HG03139 (cell line): ENCODE measurements around the gene PRELP.

Experiments
- ATAC-seq: cut with Tn5 transposase; IDR thresholded peaks from one replicate; pipeline ENCODE4 v1.9.1; 2021; ENCODE audit not compliant: unreplicated experiment

The PRELP gene

DNA sequence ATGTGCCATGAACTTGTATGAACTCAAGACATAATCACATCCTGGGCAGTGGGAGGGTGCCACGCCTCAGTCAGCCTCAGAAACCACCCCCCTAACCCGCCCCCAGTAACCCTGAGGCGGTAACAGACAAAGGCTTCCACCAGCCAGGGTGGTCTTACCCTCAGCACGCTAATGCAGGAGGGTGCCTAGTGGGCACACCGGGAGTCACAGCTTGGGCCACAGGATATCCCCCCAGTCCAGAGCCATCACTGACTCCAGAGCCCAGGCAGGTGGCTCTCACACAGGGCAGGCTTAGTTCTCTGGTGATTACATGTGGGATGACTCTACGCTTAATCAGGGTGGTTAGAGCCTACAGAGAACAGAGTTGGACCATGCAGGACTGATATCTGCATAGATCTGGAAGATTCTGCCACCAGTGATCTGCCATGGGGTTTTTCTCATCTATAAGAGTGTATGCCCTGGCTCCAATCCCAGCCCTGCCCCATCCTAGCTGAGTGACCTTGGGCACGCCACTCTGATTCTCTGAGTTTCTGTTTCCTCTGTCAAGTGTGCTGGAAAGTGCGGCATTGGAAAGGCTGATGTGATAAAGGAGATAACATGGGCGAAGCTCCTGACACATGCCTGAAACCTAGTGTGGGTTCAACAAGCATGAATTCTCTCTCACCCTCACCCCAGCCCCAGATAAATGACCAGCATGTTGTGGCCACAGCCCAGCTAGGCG, 45.6 kb downstream of the PRELP start:
- ATAC-seq, result no peak

DNA sequence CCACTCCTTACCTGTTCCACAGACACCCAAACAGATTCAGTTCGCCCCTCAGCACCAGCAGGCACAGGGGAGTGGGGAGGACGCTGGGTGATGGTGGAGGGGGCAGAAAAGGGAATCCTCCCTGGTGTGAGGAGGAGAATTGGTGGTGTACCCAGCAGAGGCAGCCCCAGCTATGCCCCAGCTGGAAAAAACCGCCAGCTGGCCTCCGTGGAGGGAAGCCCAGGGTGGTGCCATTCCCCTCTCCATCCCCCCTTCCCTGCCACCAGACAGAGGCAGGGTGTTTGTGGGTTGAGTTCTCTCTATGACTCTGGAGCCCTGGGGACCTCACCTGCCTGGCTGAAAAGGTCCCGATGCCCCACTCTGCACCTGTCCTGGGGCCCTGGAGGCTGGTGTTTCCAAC, 46.2 kb downstream of the PRELP start:
- no peak for ATAC-seq

DNA sequence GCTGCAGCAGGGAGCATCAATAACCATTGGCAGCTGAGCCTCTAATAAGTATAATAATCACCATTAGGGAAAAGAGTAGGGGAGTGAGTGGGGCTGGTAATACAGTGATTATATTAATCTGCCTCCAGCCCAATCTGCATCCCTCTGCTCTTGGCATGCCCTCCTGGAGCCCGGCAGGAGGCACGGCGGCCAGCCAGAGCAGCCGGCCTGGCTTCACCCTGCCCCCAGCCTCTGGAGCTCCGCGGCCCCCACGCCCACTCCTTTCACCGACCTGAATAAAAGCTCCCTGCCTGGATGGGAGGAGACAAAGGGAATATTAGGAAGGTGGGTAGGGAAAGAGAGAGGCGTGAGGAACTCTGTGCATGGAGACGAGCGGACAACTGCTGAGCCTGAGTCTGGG, 46.6 kb downstream of the PRELP start:
- ATAC-seq, result no peak

DNA sequence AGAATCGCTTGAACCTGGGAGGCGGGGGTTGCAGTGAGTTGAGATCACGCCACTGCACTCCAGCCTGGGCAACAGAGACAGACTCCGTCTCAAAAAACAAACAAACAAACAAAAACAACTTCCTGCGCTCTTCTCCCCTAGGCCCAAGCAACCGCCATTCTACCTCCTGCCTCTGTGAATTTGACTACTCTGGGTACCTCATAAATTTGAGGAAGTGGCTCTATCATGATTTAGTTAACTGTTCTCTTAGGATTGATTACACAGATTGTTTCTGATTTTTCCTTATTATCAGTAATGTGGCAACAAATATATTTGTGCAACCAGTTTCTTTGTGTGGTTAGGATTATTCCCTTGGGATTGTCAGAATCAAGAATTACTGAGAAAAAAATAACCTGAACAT, 48.1 kb downstream of the PRELP start:
- no peak for ATAC-seq

DNA sequence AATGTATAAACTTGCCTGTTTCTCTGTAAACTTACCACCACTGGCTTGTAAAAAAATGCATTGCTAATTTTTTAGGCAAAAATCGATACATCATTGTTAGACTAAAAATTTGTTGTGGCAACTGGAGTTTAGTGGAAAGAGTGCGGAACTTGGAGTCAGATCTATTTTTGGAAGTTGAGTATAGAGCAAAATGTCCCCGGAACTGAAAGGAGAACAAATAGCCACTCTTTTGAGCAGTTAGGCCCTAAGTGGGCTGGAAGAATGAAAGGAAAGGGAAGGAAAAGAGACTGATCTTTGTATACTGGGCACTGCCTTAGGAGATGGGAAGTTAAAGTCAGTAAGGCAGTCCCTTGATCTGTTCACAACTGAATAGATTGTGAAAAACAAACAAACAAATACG, 48.5 kb downstream of the PRELP start:
- ATAC-seq, result no peak

DNA sequence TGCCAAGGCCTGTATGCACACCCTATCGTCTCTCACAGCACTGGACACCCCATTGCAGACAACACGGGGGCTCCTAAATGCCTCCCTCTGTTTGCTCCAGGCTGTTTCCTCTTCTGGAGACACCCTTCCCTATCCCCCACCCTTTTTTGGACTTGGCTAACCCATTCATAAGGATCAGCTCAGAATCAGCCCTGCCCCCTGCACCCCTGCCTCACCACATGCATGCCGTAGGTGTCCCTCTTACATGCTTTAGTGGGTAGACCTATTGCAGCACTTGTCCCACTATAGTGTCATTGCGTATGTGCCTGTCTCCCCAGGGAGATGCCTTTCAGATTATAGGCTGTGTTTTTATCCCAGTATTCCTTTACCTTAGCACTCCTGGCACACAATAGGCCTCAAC, 49.2 kb downstream of the PRELP start:
- ATAC-seq, result no peak

DNA sequence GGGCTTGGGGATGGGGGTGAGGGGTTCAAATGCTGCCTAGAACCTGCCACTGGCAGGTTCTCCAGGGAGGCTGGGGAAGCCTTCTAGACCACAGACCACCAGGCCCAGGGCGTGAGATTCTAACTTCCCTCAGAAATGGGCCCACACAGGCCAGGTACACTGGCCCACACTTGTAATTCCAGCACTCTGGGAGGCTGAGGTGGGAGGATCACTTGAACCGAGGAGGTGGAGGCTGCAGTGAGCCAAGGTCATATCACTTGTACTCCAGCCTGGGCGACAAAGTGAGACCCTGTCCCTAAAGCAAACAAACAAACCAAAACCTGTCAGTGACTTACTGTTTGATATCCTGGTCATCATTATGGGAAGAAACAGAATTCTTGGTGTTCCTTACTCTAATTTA, 50.1 kb downstream of the PRELP start:
- ATAC-seq, result no peak

DNA sequence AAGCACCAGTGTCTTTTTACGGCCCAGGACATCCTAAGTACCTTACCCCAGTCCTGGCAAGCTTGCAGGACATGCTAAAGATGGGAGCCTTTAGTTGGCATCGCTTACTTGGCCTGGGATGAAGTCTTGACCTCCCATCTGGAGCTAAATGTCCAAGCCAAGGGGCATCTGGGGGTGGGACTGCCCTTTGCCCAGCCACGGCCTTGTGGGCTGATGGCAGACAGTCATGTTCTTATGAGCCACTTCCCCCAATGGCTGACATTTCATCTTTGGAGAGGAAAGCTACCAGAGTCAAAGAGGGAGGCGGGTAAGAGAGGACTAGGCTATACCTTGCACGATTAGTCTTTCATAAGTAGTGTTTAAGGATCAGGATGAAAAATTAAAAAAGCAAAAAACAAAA, 50.5 kb downstream of the PRELP start:
- no peak for ATAC-seq

DNA sequence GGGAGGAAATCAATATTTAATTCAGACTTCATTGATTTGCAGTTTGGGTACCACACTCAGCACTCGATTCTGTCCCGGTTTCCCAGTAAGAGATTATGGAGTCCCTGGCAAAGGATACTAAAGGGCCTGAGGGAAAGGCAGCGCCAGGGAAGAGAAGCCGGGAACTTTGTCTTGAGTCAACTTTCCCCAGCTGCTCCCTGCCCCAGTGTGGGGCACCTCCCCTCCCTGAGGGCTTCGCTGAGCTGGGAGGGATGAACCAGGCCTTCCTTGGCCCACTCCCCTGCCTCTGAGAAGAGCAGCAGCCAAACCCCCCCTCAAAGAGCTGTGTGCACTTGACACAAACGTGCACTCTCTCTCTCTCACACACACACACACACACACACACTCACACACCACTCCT, 51.0 kb downstream of the PRELP start:
- no peak for ATAC-seq

DNA sequence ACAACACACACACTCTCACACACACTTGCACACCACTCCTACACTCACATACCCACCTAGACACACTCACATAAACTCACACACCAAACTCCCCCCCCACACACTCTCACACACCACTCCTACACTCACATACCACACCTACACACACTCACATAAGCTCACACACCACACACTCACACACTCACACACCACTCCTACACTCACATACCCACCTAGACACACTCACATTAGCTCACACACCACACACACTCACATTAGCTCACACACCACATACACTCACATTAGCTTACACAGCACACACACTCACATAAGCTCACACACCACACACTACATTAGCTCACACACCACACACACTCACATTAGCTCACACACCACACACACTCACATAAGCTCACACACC, 51.4 kb downstream of the PRELP start:
- no peak for ATAC-seq

DNA sequence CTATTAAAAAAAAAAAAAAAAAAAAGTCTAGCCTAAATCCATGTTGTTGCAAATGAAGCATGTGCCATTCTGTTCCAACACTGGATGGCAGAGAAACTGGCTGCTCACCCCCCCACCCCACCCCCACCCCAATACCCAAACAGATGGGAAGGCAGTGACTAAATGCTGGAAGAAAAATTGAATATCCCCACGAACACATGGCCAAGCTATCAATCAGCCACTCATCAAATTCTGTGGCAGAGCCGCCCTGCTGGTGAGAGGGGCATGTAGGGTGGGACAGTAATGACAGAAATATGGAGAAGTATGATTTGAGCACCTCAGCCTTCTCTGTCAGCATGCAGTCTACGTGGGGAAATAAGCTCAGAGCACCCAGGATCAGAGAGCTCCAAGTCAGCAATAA, 52.5 kb downstream of the PRELP start:
- ATAC-seq, result no peak

DNA sequence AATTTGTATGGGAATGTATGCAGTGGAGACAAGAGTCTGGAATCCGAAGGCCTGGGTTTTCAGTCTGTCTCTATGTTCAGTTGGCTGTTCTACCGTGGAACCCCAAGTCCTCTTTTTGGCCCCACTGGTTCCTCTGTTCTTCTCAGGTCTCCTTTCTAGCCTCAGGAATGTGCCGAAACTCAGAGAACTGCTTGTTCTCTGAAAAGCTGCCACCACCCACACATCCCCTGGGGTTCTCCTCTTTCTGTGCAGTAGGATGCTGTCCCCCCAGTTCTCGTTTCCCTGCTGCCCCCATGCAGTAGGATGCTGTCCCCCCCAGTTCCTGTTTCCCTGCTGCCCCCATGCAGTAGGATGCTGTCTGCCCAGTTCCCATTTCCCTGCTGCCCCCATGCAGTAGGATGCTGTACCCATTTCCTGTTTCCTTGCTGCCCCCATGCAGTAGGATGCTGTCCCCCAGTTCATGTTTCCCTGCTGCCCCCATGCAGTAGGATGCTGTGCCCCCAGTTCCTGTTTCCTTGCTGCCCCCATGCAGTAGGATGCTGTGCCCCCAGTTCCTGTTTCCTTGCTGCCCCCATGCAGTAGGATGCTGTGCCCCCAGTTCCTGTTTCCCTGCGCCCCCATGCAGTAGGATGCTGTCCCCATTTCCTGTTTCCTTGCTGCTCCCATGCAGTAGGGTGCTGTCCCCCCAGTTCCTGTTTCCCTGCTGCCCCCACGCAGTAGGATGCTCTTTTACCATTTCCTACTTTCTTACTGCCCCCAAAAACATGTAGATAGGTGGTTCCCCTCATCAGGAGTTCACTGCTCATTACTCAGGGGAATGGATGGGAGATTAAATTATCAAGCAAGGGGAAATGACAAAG, 53.6 kb downstream of the PRELP start:
- ATAC-seq, result no peak

DNA sequence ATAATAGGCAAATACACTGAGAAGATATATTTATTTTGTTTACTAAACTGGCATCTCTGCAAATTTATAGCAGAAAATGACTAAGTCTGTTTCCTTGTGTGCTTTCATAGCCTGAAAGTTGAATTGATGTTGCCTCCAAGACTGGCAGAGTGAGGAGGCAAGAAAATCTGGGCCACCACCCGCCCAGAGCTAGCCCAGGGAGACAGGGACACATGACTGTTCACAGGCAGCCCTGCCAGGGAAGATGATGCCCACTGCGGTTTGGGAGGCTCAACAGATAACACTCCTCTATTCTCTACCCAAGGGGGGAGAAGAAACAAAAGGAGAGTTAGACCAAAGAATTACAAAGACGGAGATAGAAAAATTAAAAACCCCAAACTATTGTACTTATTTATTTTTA, 55.5 kb downstream of the PRELP start:
- ATAC-seq, result no peak

DNA sequence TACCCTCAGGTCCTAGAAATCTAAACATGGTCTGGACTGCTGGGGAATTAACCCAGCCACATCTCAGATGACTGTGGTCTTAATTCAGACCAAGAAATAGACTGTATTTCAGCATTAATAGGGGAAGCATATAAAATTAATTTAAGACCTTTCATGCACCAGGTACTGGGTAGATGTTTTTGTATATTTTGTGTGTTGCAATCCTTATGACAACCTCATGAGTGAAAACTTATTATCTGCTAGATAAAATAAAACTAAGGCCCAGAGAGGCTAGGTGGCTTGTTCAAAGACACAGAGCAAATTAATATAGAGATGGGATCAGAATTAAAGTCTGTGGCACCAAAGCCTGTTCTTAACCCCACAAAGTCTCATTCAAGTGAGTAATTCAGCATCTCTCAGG, 58.4 kb downstream of the PRELP start:
- no peak for ATAC-seq

DNA sequence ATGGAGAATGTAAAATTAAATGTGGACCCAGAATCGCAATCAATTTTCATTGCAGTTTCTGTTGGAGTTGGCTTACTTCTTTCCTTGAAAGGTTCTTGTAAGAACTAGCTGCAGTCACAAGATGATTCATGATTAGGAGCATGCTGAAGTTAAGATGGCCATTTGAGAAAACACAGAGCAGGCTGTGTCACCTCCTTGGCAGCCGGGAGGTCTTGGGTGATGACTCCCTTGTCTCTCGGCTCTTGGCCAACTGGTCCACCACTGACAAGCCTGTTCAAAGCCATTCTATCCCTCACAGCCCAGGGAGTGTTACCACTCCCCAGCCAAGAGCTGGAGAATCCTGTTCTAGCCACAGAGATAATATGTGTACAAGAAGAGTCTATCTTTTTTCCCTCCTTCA, 58.9 kb downstream of the PRELP start:
- ATAC-seq, result no peak

DNA sequence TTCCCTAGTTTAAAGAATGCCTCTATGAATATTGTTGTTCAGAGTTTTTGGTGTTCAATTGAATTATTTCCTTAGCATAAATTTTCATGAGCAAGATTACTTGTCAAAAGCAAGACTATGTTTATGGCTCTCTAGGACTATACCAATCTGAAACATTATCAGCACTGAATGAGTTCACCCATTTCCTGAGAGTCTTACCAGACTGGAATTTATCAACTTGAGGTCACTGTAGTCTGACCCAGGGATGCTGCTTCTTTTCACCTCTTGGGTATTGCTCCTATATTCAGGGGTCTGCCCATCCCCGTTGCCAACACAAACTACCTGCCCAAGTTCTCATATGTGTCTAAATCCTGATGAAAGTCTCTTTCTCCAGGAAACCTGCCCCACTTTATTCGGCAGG, 61.0 kb downstream of the PRELP start:
- no peak for ATAC-seq

DNA sequence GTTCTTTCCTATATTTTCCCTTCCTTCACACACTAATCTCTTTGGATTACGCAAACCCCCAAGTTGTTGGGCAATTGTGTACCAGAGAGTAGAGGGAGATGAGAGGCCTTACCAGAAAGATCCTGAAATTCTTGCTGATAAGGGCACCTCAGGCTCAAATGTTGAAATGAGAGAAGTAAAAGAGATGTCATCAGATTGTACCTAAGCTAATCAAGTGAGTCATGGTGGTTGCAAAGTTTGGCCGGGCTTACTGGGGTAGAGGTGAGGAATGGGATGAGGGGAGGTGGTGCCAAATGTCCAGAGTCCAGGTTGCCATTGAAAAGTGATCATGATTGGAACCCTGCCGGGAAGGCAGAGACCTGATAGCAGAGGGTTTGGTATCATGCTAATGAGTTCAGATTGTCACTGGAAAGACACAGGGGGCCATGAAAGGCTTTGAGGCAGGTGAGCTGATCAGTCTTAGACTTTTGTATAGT, 61.4 kb downstream of the PRELP start:
- ATAC-seq, result no peak

DNA sequence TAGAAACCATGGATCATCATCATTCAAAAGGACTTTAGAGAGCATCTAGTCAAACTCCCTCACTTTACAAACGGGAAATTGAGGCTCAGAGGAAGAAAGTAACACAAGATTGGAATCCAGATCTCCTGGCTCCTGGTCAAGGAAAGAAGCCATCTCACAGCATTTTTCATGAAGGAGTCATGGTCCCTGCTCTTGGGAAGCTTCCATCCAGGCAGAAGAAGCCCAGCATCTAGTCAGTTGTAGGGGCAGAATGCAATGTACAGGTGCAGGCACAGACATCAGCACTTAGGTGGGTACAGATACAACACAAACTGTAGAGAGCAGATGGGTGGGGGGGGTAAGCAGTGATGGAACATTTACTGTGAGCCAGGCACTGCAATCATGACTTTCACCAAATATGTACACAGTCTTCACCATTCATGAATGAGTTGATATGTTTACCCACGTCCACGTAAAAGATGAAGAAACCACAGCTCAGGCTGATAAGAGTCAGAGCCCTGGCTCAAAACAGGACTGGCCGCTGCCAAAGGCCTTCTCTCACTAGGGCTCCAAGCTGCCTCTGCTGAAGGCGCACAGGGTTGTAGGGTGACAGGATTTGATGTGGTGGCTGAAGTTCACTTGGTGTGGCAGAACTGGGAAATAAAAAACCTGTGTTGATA, 62.3 kb downstream of the PRELP start:
- no peak for ATAC-seq

DNA sequence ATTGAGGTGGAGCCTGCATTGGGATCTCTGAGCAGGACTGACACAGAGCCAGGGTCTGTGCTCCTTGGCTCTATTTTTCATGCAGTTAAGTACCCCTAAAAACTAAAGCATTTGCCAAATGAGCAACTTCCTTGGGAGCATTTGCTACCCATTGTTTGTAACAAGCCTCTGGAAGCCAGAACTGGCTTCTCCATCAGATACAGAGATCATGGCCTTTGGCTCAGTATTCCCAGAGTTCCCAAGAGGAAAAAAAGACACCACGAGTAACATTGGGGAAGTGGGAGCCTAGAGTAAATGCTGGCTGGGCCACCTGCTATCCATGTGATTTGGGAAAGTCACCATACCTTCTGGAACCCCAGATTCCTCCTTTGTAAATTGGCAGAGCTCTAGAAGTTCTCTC, 63.1 kb downstream of the PRELP start:
- ATAC-seq, result no peak

DNA sequence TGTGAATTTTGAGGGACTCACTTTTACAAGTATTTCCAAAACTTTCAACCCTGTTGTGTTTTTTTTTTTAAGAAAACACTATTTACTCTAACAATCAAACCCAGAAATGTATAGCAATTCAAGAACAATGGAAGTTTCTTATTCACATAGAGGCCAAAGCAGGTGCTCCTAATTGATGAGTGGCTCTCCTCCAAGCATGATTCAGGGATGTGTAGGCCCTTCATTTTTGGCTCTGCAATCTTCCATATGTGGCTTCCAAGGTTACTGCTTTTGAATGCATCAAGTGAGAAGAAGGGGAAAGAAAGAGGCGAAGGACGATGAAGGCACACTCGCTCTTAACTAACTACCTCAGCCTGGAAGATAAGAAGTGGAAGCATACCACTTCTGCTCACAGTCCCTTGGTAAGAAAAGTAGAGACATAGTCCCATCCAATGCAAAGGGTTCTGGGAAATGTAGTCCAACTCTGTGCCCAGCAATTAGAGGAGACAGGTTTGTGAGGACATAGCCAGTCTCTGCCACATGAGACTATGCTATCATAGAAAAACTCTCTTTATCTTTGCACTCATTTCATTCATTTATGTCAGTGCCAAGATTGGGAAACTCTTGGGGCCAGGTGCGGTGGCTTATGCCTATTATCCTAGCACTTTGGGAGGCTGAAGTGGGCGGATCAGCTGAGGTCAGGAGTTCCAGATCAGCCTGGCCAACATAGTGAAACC, 64.4 kb downstream of the PRELP start:
- ATAC-seq, result no peak
